GM19238 (cell line): Measurements from ENCODE around the gene MARCHF6.
"Not testable (repeated sequence)": the region's sequence is repeated elsewhere in the genome, so short reads cannot be mapped to it uniquely, and the experiment has no call there.

ENCODE experiments used
- DNase-seq: peaks from one replicate; pipeline ENCODE4 v3.0.0; 2011; ENCODE audit warnings: low spot score; ENCODE audit not compliant: insufficient read length

MARCHF6 gene

DNA sequence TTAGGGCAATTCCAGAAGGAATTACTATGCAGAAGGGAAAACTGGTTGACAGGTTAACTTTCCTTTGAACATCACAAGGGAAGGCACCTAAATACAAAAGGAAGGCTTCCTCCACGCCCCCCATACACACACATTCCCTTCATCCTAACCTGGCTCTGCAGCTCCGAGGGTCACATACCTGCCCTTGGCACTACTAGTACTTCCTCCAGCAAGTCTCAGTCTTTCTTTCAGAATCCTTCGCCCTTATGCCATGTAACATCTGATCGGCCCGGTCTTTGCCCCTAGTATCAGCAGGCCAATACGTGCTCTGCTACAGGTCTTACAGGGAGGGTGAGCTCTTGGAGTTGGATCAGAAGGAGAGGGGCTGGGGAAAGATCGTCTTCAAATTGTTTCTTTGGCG lies 1.6 kb upstream of the MARCHF6 start:
- no peak for DNase-seq

DNA sequence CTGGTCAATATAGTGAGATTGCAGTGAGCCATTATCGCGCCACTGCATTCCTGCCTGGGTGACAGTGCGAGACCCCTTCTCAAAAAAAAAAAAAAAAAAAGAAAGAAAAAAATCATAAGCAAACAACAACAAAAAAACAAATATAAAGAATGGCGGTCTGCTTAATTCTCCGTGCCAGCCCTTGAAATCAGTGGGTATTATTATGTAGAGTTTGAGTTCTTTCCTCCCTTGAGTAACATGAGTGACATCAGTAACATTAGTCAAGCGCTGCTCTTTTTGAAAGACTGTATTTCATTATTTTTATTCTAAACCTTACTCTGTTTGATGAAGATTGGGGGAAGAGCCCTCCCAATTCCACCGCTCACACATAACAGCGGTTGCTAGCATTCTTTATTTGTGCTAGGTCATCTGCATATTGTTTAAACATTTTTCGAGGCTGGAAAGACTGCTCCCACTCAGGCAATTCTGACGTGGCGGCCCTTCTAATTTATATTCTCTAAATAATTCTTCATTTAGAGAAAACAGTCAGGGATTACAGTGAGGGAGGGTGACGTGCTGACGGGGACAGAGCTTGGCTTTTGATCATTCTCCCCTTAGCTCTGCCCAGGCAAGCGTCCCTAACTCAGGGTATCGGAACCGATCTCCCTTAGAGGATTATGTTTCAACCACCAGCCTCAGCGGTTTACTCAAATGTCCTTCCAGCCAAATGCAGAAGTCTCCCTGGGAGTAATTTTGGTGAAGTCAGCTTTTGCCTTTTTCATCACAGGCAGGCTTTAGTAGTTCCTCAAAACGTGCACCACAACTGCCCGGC lies 860 bp upstream of the MARCHF6 start:
- no peak for DNase-seq

DNA sequence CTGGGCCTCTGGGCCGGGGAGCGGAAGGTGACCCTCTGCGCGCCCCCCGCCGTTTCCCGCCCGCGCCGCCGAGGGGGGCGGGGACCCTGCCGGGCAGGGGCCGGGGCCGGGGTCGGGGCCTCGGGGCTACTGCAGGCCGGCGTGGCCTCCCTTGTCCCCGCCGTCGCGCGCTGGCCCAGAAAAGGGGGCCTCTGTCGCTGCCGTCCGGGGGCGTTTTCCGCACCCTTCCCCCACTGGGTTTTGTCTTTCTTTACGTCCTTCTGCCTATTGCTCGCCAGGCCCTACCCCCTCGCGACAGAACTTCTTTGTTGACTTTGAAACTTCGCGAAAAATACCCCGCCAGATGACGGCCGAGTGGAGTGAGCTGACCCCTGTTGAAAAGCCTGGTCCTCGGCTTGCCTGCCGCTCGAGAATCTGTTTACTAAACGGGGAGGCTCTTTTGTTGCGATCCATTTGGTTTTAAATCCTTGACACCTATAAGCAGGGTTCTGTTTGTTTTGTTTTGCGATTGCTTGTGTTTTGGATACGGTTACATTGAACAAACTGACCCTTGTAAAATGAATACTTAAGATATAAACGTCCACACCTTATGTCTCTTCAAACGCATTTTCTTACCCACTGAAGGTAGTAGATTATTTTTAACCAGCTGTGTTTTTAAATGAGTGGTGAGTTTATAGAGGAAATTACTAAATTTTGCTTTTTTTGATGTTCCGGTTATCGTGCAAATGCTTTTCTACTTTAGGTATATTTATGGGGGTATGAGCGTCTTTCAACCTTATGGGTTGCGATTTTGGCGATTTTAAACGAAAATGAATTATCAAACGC lies 765 bp downstream of the MARCHF6 start:
- no peak for DNase-seq

DNA sequence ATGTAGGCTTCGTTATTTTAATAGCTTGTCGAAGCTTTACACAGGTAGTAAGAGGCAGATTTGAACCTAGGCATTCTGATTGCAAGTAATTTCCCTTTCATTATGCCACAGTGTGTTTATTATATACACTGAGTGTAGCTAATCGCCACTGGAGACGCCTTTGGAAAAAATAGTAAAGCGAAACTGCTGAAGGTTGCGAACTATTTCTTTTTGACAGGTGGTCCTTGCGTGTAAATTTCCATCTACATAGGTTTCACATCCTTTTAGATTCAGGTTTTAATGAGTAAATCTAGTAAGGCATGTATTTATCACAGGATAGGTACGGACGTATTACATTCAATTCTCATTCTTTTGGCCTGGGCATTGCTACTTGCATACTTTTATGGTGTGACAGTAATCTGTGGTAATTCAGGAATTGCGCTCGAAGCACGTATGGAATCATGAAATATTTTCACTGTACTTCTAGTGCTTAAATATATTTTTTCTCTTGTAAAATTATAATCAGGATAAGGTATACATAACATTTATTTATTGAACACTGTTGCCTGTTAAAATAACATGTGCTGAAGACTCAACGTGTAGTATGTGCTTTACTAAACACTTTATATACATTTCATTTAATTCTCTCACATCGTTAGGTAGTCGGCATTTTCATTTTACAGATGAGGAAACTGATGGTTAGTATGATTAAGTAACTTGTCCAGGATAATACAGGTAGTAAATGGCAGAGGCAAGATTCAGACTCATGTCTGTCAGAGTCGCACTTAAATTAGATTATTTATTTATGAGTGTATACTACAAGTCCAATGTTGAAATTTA lies 1.8 kb downstream of the MARCHF6 start:
- no peak for DNase-seq

DNA sequence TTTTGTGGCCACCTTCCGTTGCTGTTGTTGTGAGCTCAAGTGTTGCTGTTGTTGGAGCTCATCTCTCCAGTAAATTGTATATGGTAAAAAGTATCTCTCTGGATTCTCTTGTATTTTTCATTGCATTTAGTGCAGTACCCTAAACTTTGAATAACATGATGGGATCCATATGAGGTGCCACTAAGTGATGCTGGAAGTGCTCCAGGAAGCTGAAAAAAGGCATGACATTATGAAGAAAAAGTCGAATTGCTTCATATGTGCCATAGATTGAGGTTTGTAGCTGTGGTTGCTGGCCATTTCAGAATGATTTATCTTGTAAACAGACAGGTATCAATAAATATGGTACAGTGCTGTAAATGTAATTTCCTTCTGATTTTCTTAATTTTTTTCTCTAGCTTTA lies 5.5 kb downstream of the MARCHF6 start:
- no peak for DNase-seq

DNA sequence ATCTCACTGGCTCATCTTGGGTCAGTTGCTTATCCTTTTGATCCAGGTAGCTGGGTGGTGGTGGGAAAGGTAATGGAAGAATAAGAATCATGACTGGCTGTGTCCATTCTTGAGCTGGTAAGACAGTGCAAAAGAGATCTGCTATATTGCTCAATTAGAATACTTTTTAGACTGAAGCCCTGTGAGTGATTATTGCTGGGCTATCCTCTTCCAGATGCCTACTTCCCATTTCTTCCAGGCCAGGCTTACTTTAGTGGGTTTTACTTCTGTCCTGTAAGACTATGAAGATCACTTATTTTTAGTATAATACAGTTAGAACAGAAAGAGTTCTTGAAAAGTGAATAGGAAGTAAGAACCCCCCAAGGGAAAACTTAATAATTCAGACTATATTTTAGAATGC lies 7.2 kb downstream of the MARCHF6 start:
- DNase-seq, result no peak

DNA sequence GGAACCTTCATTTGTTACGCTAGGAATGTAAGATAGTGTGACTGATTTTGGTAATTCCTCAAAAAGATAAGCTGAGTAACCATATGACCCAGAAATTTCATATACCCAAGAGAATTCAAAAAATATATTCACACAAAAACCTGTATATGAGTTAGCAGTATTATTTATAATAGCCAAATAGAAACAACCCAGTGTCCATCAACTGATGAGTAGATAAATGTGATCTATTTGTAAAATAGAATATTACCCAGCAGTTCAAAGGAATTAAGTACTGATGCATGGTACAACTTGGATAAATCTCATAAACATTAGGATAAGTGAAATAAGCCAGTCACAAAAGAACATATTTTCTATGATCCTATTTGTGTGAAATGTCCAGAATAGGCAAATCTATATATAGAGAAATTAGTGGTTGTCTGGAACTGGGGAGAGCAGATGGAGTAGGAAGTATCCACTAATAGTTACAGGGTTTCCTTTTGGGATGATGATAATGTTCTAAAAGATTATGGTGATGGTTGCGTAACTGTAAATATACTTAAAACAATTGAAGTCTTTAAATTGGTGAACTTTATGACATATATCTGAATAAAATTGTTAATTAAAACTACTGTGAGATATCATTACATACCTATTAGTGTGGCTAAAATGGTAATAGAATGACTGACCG lies 10.2 kb downstream of the MARCHF6 start:
- no peak for DNase-seq

DNA sequence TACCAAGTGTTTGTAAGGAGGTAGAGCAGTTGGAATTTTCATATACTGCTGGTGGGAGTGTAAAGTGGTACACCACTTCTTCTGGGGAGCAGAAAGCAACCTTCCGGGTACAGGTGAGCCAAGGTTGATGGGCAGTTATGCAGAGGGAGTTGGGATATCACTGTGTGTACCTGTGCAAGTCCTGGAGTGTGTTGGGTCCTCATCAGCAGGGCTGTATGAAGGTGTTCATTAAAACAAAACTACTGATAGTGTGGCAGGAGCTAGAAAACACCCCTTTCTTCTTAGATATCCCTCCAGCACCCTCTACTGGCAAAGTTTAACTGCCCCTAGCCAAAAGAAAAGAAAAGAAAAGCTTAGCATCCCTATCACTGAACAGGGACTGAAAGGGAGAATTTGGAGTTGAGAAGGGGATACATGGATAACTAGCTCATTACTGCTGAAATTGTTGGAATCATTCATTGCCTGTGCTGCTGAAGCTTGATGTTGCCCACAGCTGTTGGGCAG lies 10.7 kb downstream of the MARCHF6 start:
- DNase-seq, result no peak

DNA sequence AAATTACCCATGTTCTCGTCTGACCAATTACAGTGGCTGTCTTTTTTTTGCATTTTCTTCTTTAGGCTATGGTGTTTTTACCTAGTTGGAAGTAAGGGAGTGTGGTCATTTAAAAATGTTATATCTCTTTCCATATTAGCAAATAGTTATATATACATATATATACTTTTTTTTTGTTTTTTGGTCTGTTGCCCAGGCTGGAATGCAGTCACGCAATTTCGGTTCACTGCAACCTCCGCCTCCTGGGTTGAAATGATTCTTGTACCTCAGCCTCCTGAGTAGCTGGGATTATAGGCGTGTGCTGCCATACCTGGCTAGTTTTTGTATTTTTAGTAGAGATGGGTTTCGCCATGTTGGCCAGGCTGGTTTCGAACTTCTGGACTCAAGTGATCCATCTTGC lies 12.3 kb downstream of the MARCHF6 start:
- DNase-seq, result no peak

DNA sequence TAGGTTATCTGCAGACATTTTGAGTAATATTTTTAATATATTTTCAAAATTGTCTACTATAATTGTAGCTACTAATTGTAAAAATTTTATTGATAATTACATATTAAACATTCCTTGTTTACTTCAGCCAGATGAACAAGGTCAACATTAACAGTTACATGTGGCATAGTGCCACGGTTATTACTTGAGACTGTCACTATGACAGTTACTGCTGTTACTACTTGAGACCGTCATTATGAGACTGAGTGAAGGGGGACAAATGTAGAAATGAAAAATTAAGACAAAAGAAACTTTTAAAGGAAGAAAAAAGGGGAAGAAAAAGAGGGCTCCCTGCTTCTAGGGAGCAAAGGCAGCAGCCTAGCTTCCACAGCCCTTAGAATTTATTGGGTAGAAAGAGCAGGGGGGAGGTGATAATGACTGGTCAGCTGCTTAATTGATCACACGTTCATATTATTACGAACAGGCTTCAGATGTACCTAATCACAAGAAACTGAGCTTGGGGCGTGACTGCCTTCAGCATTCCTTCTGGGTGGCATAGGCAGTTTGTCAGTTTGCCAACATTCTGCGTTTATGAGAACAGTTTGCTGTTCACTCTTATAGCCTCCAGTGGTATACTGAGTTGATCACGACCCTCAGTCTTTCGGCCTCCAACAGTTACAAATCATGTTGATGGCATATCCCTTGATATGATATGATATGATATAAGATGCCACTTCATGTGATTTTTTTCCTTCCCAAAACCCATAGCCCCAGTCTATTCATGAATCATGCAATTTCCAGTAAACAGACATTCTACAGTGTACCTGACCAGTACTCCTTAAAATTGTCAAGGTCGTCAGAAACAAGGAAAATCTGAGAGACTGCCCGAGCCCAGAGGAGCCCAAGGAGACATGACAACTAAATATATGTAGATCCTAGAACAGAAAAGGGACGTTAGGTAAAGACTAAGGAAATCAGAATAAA lies 13.1 kb downstream of the MARCHF6 start:
- DNase-seq, result no peak

DNA sequence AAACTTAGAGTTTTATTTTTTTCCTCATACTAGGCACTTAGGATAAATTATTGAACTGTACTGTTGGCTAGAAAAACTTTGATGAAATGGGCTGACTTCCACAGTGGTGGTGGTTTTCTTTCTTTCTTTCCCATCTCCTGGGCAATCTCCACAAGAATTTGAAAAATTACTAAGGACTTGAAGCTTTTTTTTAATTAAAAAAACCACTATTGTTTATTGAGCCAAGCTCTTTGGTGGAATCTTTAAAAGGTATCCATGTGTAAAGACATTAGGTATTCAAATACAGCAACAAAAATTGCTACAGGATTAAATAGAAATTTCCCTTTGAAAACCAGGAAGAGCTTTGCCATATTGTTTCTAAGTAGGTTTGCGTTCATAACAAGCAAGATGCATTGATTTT lies 14.1 kb downstream of the MARCHF6 start:
- DNase-seq, result no peak

DNA sequence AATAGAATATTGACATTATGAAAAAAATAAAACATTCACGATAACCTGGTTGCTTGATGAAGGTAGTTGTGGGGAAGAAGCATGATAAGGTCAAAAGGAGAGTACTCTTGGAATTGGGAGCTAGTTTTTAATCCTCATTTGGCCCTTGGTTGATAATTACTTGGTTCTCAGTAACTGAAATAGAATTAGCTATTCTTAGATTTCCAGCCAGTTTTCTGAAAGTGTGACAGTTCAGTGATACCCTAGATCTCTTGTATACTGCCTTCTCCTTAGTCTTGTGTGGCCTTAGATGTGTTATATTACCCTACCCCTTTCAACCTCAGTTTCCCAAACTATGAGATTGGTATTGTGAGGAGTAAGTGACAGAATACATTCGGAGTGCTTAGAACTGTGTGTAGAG lies 17.4 kb downstream of the MARCHF6 start:
- DNase-seq, result no peak

DNA sequence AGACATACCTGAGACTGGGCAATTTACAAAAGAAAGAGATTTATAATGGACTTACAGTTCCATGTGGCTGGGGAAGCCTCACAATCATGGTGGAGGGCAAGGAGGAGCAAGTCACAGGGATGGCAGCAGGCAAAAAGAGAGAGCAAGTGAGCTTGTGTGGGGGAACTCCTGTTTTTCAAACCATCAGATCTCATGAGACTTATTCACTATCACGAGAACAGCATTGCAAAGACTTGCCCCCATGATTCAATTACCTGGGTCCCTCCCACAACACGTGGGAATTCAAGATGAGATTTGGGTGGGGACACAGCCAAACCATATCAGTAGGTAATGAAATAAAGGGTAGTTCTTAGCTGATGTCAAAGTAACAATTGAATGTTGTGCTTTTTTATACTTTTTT lies 17.9 kb downstream of the MARCHF6 start:
- DNase-seq, result not testable (repeated sequence)

DNA sequence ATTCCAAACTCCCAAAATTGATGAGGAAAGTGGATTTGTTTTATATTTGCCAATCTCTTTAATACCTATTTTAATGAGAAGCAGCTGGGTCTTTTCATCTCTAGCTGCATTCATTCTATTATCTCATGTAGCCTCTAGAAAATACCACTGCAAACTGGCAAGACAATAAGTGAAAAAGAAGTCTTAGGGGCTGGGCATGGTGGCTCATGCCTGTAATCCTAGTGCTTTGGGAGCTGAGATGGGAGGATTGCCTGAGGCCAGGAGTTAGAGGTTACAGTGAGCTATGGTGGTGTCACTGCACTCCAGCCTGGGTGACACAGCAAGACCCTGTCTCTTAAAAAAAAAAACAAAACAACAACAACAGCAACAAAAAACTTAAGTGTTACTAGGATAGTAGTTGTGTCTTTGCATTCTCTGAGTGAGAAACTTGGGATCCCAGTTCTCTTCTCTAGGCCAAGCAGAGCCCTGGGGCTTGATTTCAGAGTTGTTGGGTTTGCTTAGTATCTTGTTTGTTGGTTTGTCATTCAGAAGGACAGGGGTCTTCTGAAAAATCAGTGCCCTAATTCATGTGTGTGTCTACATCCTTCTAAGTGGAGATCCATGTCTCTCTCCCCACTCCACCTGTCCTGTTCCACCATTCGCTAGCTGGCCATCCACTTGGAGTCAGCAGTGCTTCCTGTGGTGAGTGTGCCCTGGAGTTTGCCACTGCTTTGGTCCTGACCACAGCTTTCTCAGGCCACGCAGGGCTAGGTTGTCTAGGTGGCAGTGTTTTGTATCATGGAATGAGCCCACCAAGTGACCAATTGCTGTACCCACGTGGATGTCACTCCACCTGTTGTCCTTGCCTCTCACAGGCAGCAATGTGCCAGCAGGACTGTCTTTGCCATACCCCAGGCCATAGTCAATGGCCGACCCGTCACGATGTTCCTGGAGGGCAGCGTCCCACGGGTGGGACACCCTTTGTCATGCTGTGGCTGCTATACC lies 19.5 kb downstream of the MARCHF6 start:
- no peak for DNase-seq

DNA sequence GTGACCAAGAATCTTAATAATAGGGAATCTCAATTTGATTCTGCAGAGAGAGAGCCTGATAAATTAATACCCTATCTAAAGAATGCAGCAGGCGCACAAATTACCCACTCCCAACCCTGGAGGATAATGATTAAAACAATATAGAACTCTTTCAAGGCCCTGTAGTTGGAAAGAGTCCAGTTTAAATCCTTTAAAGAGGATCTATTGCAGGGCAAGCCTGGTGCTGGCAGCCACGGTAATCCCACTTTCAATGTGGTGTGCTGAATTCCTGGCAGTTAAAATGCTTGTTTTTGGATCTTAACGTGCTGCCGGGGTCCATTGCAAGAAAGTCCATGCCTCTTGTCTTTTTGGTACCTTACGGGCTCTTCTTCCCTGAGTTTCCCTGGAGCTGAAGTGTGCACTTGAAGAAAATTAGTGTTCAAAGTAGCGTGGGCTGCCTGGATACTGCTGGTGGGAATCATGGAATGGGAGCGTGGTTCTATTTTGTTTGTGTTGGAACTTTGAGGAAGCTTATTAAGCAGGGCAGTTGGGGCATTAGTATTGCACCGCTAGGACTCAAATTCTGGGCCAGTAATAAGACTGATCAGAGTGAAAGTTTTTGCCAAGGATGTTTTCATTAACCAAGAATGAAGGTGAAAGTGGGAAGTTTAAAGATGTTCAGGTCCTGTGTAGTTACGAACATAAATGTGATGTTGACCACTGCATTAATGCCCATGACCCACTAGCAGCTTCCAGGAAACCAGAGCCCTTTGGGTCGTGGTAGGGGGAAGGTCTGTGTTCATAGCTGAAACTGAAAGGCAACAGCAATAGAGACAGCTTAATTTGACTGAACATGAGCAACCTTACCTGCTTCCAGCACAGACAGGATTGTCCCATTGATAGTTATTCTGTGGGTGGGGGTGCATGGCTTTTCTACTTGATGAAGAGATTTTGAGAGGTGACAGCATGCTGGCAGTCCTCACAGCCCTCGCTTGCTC lies 20.8 kb downstream of the MARCHF6 start:
- DNase-seq, result no peak

DNA sequence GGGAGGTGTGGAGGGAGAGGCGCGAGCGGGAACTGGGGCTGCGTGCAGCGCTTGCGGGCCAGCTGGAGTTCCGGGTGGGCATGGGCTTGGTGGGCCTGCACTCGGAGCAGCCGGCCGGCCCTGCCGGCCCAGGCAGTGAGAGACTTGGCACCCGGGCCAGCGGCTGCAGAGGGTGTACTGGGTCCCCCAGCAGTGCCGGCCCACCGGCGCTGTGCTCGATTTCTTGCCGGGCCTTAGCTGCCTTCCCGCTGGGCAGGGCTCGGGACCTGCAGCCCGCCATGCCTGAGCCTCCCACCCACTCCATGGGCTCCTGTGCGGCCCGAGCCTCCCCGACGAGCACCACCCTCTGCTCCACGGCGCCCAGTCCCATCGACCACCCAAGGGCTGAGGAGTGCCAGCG lies 21.7 kb downstream of the MARCHF6 start:
- not testable (repeated sequence) for DNase-seq

DNA sequence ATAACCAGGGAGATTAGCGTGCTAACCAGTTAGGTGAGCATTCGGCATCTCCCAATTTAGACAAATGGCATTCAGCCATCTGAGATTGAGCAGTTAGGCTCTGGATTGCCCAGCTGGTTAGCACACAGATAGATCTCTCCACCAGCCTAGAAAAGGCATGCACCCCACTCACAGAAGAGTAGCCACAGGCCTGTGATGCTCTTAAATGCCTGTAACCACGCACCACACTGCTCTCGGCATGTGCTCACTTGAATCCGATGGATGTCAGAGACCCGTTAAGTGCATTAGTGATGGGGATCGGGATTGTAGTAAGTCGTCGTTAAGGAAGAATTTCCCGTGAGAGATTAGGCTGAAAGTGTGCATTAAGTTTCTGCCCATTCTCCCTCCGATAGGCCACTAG lies 23.0 kb downstream of the MARCHF6 start:
- DNase-seq, result no peak

DNA sequence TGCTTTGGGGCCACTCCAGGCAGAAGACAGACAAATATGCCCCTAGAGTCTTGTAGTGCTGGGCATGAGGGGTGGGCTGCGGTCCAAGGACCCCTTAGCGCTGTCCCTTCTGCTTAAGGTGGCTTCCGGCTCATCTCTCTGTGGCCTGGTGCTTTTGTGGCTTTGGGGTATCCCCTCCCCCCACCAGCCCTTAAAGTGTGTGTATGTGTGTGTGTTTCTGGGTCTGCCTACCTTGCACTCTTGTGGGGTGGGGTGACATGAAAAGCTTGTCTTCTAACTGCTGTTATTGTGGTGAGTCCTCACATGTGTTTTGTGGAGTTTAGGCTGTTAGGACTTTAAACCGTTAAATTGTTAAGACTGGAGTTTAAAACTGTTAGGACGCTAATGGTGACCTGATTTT lies 23.6 kb downstream of the MARCHF6 start:
- no peak for DNase-seq
